Gastrocnemius medialis (tissue), 4 donors: Measurements from ENCODE around the gene MCF2L.

Experiments
- POLR2A ChIP-seq, 2 donors: fragments of 450-650 bp; IDR thresholded peaks; one replicate each; pipeline ENCODE4 v1.6.1; 2017; ENCODE audit warnings: antibody characterized with exemption in 2 of 2, mild to moderate bottlenecking in 2 of 2, moderate library complexity in 2 of 2
- TF ChIP-seq, protein P1 (sequence below), 5 experiments: fragments of 450-650 bp in 3 of 5; fragments of 200-600 bp in 2 of 5; sonication (generic) in 2 of 5; IDR thresholded peaks in 4 of 5; conservative IDR thresholded peaks in 1 of 5; 1 replicate in 4 of 5; 2 replicates in 1 of 5; pipeline ENCODE4 v1.5.1; 2016 to 2019; ENCODE audit warnings: antibody characterized with exemption in 5 of 5, mild to moderate bottlenecking in 3 of 5, moderate library complexity in 3 of 5

DNA sequence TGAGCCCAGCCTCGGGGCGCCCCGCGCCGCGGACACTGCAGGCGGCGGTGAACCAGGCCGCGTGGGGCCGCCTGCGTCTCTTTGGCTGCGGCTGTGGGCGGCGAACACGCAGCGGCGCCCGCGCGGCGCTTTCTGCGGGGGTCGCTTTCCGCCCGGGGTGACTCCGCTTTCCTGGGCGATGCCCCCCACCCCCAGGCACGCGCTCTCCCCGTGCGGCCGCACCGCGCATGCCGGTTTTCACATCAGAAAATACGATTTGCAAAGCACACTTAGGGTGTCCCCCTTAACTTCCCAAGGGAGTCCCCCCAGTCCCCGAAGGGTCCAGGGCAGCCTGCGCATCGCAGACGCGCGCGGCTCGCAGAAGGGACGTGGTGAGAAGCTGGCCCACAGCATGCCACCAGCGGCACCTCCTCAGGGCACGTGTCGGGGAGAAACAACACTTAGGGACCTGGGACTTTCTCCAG, 141.9 kb downstream of the MCF2L start:
- TF ChIP-seq, protein P1, sequence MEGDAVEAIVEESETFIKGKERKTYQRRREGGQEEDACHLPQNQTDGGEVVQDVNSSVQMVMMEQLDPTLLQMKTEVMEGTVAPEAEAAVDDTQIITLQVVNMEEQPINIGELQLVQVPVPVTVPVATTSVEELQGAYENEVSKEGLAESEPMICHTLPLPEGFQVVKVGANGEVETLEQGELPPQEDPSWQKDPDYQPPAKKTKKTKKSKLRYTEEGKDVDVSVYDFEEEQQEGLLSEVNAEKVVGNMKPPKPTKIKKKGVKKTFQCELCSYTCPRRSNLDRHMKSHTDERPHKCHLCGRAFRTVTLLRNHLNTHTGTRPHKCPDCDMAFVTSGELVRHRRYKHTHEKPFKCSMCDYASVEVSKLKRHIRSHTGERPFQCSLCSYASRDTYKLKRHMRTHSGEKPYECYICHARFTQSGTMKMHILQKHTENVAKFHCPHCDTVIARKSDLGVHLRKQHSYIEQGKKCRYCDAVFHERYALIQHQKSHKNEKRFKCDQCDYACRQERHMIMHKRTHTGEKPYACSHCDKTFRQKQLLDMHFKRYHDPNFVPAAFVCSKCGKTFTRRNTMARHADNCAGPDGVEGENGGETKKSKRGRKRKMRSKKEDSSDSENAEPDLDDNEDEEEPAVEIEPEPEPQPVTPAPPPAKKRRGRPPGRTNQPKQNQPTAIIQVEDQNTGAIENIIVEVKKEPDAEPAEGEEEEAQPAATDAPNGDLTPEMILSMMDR (IDR thresholded peaks at IDR 0.05 in 4 of 5, conservative IDR thresholded peaks at IDR 0.05 in 1 of 5) = no peak
- TF ChIP-seq POLR2A (IDR thresholded peaks at IDR 0.05) = no peak
